SK-N-SH (cell line): ENCODE measurements around the gene SPECC1L. TPM values are rescaled to one million over a fixed set of nuclear protein-coding genes. Genes with fewer than 3 reads are reported as not detected.

Source experiments
- CTCF ChIA-PET: fragments of 300-600, 350-600 bp; formaldehyde crosslinking; extraction: SDS; loops from one replicate; lab custom pipeline; 2021; lab: Yijun Ruan, JAX
- POLR2A ChIA-PET: fragments of 350-600 bp; sonication (Branson Sonifier 250); formaldehyde crosslinking; extraction: SDS; loops from one replicate; lab custom pipeline; 2020; ENCODE audit warnings: antibody characterized with exemption, inconsistent platforms; lab: Yijun Ruan, JAX
- DNase-seq: peaks from one replicate; pipeline ENCODE4 v3.0.0; 2012
- H2AFZ ChIP-seq: fragments of 200-600 bp; sonication (generic); 2 replicates; pipeline ENCODE4 v1.8.1; 2016; ENCODE audit warnings: antibody characterized with exemption, mild to moderate bottlenecking, low read depth
- H3F3A ChIP-seq: fragments of 200-600 bp; sonication (generic); replicated peaks from 2 replicates; pipeline ENCODE3; 2016; ENCODE audit warnings: antibody characterized with exemption, mild to moderate bottlenecking; ENCODE audit not compliant: insufficient read depth
- H3K27ac ChIP-seq, 2 experiments: fragments of 200-500 bp in 1 of 2; fragments of 200-600 bp in 1 of 2; sonication (Bioruptor generic) in 1 of 2; sonication (generic), shearing (Covaris generic) in 1 of 2; 2 replicates each; pipeline versions ENCODE4 v1.5.1 to v1.6.1; 2014 to 2016; ENCODE audit warnings: low read depth in 2 of 2, inconsistent platforms in 1 of 2, low read length in 1 of 2, mild to moderate bottlenecking in 1 of 2, mixed read lengths in 1 of 2
- H3K27me3 ChIP-seq: fragments of 200-600 bp; sonication (generic), shearing (Covaris generic); 2 replicates; pipeline ENCODE4 v1.6.1; 2016; ENCODE audit warnings: mixed run types; ENCODE audit not compliant: insufficient read depth
- H3K36me3 ChIP-seq, 2 experiments: fragments of 200-500 bp in 1 of 2; fragments of 200-600 bp in 1 of 2; sonication (Bioruptor generic) in 1 of 2; sonication (generic) in 1 of 2; replicated peaks in 1 of 2; 2 replicates each; pipeline versions ENCODE3 to v1.5.1; 2014 to 2016; ENCODE audit warnings: low read length in 1 of 2, mild to moderate bottlenecking in 1 of 2; ENCODE audit not compliant: insufficient read depth in 2 of 2, control insufficient read depth in 1 of 2
- H3K4me1 ChIP-seq, 2 experiments: fragments of 200-500 bp in 1 of 2; fragments of 200-600 bp in 1 of 2; sonication (Bioruptor generic) in 1 of 2; sonication (generic), shearing (Covaris generic) in 1 of 2; 2 replicates each; pipeline versions ENCODE4 v1.5.1 to v1.6.1; 2014 to 2016; ENCODE audit warnings: low read depth in 1 of 2, low read length in 1 of 2, mixed run types in 1 of 2; ENCODE audit not compliant: insufficient read depth in 2 of 2, control insufficient read depth in 1 of 2
- H3K4me2 ChIP-seq: fragments of 200-600 bp; sonication (generic), shearing (Covaris generic); 2 replicates; pipeline ENCODE4 v1.6.1; 2017; ENCODE audit warnings: mixed run types
- H3K4me3 ChIP-seq, 2 experiments: fragments of 200-500 bp in 1 of 2; fragments of 200-600 bp in 1 of 2; sonication (Bioruptor generic) in 1 of 2; sonication (generic), shearing (Covaris generic) in 1 of 2; 2 replicates each; pipeline versions ENCODE4 v1.5.1 to v1.8.1; 2014 to 2016; ENCODE audit warnings: low read depth in 2 of 2, inconsistent platforms in 1 of 2, low read length in 1 of 2, mild to moderate bottlenecking in 1 of 2, mixed read lengths in 1 of 2, moderate library complexity in 1 of 2
- H3K79me2 ChIP-seq: fragments of 200-600 bp; sonication (generic); 2 replicates; pipeline ENCODE4 v1.8.1; 2017; ENCODE audit warnings: mild to moderate bottlenecking; ENCODE audit not compliant: insufficient read depth
- H3K9ac ChIP-seq: fragments of 200-600 bp; sonication (generic); 2 replicates; pipeline ENCODE4 v1.6.1; 2017; ENCODE audit warnings: mixed run types
- H3K9me2 ChIP-seq: fragments of 200-600 bp; sonication (generic); 2 replicates; pipeline ENCODE4 v1.6.1; 2017; ENCODE audit warnings: mixed run types
- H3K9me3 ChIP-seq: fragments of 200-600 bp; sonication (generic); 2 replicates; pipeline ENCODE4 v1.6.1; 2017; ENCODE audit warnings: mixed run types, mild to moderate bottlenecking, moderate library complexity
- H4K20me1 ChIP-seq: fragments of 200-600 bp; sonication (generic); 2 replicates; pipeline ENCODE4 v1.6.1; 2017; ENCODE audit warnings: mild to moderate bottlenecking, mixed run types; ENCODE audit not compliant: insufficient read depth
- FOSL2 ChIP-seq: IDR thresholded peaks from 2 replicates; pipeline ENCODE4 v1.4.0; 2012; ENCODE audit warnings: low read depth, mild to moderate bottlenecking, moderate library complexity, borderline replicate concordance
- FOXM1 ChIP-seq: IDR thresholded peaks from 2 replicates; pipeline ENCODE4 v1.4.0; 2012; ENCODE audit warnings: low read depth, mild to moderate bottlenecking
- JUND ChIP-seq: IDR thresholded peaks from 2 replicates; pipeline ENCODE4 v1.4.0; 2012
- MEF2A ChIP-seq: IDR thresholded peaks from 2 replicates; pipeline ENCODE4 v1.4.0; 2012; ENCODE audit warnings: low read depth, borderline replicate concordance
- NFIC ChIP-seq: IDR thresholded peaks from 2 replicates; pipeline ENCODE4 v1.4.0; 2012; ENCODE audit warnings: borderline replicate concordance
- RAD21 ChIP-seq: IDR thresholded peaks from 2 replicates; pipeline ENCODE4 v1.6.1; 2012; ENCODE audit warnings: mild to moderate bottlenecking, low read length
- RFX5 ChIP-seq: IDR thresholded peaks from 2 replicates; pipeline ENCODE4 v1.6.1; 2012; ENCODE audit warnings: mild to moderate bottlenecking, improper control_type of control experiment, low read length
- TAF1 ChIP-seq: IDR thresholded peaks from 2 replicates; pipeline ENCODE4 v1.6.1; 2012; ENCODE audit warnings: low read depth, mild to moderate bottlenecking, low read length, moderate library complexity, borderline replicate concordance
- TCF12 ChIP-seq: IDR thresholded peaks from 2 replicates; pipeline ENCODE4 v1.4.0; 2012
- YY1 ChIP-seq: IDR thresholded peaks from 2 replicates; pipeline ENCODE4 v1.4.0; 2012; ENCODE audit warnings: low read depth, mild to moderate bottlenecking
- WGBS: methylation state at CpG from one replicate; pipeline ENCODE4 v1.1.6; 2017; ENCODE audit warnings: low lambda C conversion rate; 5-methylcytosine and 5-hydroxymethylcytosine counted together
- polyA plus RNA-seq, 3 experiments: library from polyadenylated mRNA; depleted of rRNA; stranded (reverse); fragments of >200 nt; gene quantifications; 2 replicates each; pipeline ENCODE4 v1.2.3, GENCODE V29; 2012
- TF ChIP-seq, protein P1 (sequence below): IDR thresholded peaks from 2 replicates; pipeline ENCODE4 v1.4.0; 2012; ENCODE audit warnings: low read depth
- TF ChIP-seq, protein P2 (sequence below): fragments of 150-350 bp; IDR thresholded peaks from 2 replicates; pipeline ENCODE4 v1.6.1; 2016; ENCODE audit warnings: mild to moderate bottlenecking, low read depth, low read length
- TF ChIP-seq, protein P3 (sequence below): IDR thresholded peaks from 2 replicates; pipeline ENCODE4 v1.4.0; 2012; ENCODE audit warnings: low read depth, borderline replicate concordance

Gene SPECC1L
- polyA plus RNA-seq, 1 of the 3 experiments (the other 2 are of a cell fraction), result 22.9 TPM

DNA sequence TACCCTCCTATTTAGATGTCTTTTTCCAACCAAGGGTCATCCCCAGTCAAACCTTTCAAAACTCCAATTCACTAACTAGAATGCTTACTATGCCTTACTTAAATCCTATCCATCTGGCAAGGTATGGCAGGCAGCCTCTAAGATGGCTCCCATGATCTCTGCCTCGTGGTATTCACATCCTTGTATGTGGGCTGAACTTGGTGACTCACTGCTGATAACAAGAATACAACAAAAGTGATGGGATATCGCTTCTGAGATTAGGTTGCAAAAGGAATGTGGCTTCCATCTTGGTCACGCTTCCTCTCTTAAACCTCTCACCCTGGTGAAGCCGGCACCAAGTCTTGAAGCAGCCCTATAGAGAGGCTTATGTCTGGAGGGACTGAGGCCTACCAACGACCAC, 194.9 kb downstream of the SPECC1L start:
- Histone ChIP-seq H3K79me2 (no peaks in the 10 kb centered on the region), H3K4me3 (no peak overlapping the region), H2AFZ (peak overlapping the region; percentile 66), H3K27me3 (no peaks in the 10 kb centered on the region), H3F3A (peaks cover 14% of the 10 kb centered on the region), H3K9ac (no peak overlapping the region), H3K9me2 (no peaks in the 10 kb centered on the region), H3K4me2 (no peak overlapping the region), H3K27ac (peak overlapping the region in 1 of 2 experiments; percentile 89; a peak in 2 of 4 replicates), H4K20me1 (no peaks in the 10 kb centered on the region), H3K4me1 (peaks cover 0 to 17% of the 10 kb centered on the region in 2 experiments; a peak in 3 of 4 replicates), H3K36me3 (no peaks in the 10 kb centered on the region), H3K9me3 (no peaks in the 10 kb centered on the region)
- 76% methylated on average over 5 of the region's 5 CpGs for WGBS
- POLR2A ChIA-PET, result no interaction called here
- no peak for DNase-seq
- CTCF ChIA-PET, result interaction anchor here (1.5 kb wide), 1 partner anchor 10 kb away, joined by 3 read pairs; no protein-coding TSS in a partner anchor
- TF ChIP-seq NFIC, result 0 out of 2 replicates have a peak, but pooled peaks have one; percentile 7
- TF ChIP-seq FOSL2, result peak; percentile 21; the same call in 1 of the 2 replicates
- TF ChIP-seq, protein P1, sequence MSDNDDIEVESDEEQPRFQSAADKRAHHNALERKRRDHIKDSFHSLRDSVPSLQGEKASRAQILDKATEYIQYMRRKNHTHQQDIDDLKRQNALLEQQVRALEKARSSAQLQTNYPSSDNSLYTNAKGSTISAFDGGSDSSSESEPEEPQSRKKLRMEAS, result peak; percentile 76
- no peak for TF ChIP-seq RAD21
- peak; percentile 61; the same call in 1 of the 2 replicates for TF ChIP-seq YY1

DNA sequence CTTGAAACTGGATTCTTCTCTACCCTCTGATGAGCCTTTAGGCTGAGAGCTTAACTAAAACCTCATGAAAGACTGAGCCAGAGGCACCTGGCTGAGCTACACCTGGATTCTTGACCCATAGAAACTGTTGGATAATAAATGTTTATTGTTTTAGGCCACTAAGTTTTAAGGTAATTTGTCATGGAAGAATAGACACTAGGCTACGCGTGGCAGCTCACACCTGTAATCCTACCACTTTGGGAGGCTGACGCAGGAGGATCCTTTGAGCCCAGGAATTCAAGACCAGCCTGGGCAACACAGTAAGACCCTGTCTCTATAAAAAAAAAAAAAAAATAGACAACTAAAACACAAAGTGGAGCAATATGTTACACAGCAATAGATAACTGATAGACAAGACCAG, 195.3 kb downstream of the SPECC1L start:
- no peak overlapping the region for H3K4me3 ChIP-seq
- no peak for TF ChIP-seq RFX5
- TF ChIP-seq JUND, result no peak
- no peak for TF ChIP-seq FOXM1
- no peak for TF ChIP-seq TCF12
- TF ChIP-seq, protein P2, sequence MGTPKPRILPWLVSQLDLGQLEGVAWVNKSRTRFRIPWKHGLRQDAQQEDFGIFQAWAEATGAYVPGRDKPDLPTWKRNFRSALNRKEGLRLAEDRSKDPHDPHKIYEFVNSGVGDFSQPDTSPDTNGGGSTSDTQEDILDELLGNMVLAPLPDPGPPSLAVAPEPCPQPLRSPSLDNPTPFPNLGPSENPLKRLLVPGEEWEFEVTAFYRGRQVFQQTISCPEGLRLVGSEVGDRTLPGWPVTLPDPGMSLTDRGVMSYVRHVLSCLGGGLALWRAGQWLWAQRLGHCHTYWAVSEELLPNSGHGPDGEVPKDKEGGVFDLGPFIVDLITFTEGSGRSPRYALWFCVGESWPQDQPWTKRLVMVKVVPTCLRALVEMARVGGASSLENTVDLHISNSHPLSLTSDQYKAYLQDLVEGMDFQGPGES, result no peak
- TF ChIP-seq MEF2A, result no peak
- TF ChIP-seq RAD21, result no peak
- TF ChIP-seq, protein P3, sequence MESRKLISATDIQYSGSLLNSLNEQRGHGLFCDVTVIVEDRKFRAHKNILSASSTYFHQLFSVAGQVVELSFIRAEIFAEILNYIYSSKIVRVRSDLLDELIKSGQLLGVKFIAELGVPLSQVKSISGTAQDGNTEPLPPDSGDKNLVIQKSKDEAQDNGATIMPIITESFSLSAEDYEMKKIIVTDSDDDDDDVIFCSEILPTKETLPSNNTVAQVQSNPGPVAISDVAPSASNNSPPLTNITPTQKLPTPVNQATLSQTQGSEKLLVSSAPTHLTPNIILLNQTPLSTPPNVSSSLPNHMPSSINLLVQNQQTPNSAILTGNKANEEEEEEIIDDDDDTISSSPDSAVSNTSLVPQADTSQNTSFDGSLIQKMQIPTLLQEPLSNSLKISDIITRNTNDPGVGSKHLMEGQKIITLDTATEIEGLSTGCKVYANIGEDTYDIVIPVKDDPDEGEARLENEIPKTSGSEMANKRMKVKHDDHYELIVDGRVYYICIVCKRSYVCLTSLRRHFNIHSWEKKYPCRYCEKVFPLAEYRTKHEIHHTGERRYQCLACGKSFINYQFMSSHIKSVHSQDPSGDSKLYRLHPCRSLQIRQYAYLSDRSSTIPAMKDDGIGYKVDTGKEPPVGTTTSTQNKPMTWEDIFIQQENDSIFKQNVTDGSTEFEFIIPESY, result no peak
- TF ChIP-seq, protein P1, result no peak
- TF ChIP-seq TAF1, result no peak
- TF ChIP-seq, all 33 proteins: peak for 0
- Histone ChIP-seq H3K9me2 (no peaks in the 10 kb centered on the region), H3K9me3 (no peaks in the 10 kb centered on the region), H3K4me1 (peaks cover 0 to 17% of the 10 kb centered on the region in 2 experiments; a peak in 3 of 4 replicates), H3K9ac (no peak overlapping the region), H3K4me2 (0 out of 2 replicates have a peak overlapping the region, but pooled peaks have one; percentile 71), H3F3A (peaks cover 14% of the 10 kb centered on the region), H3K27me3 (no peaks in the 10 kb centered on the region), H4K20me1 (no peaks in the 10 kb centered on the region), H2AFZ (0 out of 2 replicates have a peak overlapping the region, but pooled peaks have one; percentile 66), H3K79me2 (no peaks in the 10 kb centered on the region), H3K36me3 (no peaks in the 10 kb centered on the region), H3K27ac (peak overlapping the region in 1 of 2 experiments; percentile 89; a peak in 2 of 4 replicates)
- ChIA-PET POLR2A (no interaction called here), CTCF (interaction anchor here (0.9 to 1.5 kb wide), 2 partner anchors 10 to 37 kb away, joined by 3 read pairs; no protein-coding TSS in a partner anchor)
- 100% methylated on average over 3 of the region's 3 CpGs for WGBS
- DNase-seq, result no peak
